Stimulated activated naive CD4-positive, alpha-beta T cell treated with Interleukin-2 at 50 U/mL for 16 hours (primary cell): ENCODE data around the gene HEATR3.
"Not testable (repeated sequence)": the region's sequence is repeated elsewhere in the genome, so short reads cannot be mapped to it uniquely, and the experiment has no call there.

Experiments used
- DNase-seq: peaks from one replicate; lab custom pipeline; 2025; lab: John Stamatoyannopoulos, UW

The HEATR3 gene

DNA sequence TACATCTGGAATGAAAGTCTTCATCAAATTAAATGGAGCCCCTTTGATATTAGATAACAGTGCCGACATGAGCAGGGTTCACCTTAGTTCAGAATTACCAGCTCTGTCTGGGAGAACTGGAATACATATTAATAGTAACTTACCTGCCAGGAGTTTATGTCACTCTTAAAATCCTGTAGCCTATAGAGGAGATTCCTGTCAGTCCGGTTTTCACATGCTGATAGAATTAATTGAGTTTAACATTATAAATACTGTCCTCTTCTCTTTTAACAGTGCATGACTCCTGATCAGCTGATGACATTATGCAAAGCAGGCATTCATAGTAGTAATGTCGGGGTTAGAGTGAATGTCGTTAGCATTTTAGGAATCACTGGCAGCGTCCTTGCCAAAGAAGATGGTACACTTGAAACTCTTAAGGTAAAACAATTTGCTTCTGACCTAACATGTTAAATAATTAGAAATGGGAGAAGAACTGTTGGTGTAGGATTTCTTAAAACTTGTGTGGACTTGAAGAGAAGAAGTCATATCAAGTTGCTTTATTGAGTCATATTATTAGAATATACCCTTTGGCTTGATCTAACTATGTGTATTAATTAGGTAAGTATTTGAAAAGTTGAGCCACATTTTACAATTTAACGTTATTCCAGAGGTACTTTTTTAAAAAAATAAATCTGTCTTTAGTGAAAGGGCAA is 34.3 kb downstream of the HEATR3 start:
- DNase-seq: no peak

DNA sequence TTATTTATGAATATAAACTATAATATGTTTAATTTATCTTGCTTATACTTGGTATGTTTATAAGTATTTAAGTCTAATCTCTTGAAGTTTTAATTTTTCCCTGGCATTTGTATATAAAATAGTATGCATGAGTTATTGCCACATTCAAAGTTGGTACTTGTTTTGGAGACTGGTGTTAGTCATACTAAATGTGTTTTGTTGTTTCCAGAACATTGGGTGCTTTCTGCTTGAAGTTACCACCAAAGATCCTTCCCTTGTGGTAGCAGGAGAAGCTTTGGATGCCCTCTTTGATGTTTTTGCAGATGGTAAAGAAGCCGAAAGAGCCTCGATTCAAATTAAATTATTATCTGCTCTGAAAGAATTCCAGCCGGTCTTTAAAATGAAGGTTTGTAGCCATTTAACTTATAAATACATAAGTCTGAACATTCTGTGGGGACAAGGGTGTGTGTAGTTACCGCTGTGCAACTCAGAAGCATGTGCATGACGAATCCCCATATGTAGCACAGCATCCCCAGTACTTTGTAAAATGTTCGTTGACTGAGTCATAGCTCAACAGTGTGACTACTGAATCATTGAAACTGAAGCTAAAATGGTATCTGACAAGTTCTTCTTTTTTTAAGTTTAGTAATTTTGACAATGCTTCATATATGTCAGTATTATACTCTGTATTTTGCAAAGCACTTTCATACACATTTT is 36.4 kb downstream of the HEATR3 start:
- DNase-seq: no peak

- DNase-seq: no peak
Measured at GRCh38 chr16:50103764-50104163, 38.0 kb downstream of the HEATR3 start.

DNA sequence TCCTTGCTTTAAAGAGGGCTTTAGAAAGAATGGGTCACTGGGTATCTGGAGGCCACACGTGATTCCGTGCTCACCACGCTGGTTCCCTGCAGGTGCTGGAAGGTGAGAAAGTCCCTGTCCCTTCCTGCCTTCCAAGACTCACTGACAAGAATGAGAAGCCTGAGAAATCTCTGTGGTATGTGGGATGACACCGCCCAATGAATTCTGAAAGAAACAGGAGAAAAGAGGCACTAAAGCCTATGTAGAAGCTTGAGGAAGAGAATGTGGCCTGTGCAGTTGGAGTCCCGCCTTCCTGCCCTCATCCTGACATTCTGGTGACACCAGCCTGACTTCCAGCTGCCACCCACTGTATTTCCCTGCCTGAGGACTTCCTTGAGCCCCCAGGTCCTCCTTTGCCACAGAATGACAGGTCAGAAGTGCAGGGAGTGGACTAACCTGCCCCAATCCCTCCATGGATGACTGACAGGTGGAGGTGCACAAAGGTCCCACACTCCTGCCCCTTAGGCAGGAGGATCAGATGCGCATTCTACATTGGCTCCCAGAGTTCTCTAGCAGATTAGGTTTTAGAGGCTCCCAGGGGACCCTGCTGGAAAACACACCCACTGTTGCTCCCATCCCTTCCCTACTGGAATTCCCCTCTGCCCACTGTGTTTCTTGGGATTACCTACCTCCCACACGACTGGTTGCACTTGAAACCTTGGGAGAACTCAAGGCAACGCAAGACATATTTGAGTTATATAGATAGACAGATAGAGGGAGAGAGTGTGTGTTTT is 48.8 kb downstream of the HEATR3 start:
- DNase-seq: no peak

DNA sequence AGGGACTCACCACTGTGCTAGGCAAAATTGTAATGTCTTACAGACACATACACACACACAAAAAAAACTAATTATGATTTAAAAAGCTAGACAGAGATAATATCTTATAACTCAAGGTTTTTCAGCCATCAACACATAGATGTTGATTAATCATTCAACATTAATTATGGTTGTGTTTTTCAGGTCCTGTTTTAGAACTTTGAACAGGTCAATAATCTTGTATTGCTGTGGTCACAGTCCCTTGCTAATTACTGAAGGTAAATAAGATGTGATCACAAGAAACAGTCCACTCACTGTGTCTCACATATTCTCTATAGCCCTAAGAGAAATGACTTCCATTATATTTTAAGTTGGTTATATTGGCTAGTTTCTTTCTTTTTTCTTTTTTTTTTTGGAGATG is 54.9 kb downstream of the HEATR3 start:
- no peak for DNase-seq

GRCh38 chr16:50121278-50121677 is 55.5 kb downstream of the HEATR3 start:
- no peak for DNase-seq

DNA sequence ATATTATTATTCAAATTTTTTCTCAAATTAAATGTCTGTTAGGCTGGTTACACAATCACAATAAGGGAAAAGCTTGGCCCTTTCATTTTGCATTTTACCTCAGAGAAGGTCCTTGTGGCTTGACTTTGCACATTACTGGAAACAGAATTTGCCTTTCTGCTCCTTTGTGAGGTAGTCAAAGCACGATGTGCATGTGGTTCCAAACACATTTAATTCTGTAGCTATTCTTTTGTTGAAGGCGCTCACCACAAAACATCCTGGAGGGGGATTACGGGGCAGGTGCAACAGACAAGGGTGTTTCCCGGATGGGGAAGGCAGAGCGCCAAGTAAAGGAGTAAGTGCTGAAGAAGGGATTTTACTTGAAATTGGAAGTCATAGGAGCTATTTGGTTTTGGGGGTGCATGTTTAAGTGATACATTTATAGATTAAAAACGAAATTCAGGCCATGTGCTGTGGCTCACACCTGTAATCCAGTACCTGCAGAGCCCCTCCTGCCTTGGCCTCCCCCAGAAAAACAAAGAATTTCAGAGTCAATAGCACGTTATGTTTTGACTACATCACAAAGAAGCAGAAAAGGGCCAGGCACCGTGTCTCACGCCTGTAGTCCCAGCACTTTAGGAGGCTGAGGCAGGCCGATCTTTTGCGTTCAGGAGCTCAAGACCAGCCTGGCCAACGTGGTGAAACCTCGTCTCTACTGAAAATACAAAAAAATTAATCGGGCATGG is 56.1 kb downstream of the HEATR3 start:
- no peak for DNase-seq

GRCh38 chr16:50123417-50123816 is 57.6 kb downstream of the HEATR3 start:
- DNase-seq: no peak

DNA sequence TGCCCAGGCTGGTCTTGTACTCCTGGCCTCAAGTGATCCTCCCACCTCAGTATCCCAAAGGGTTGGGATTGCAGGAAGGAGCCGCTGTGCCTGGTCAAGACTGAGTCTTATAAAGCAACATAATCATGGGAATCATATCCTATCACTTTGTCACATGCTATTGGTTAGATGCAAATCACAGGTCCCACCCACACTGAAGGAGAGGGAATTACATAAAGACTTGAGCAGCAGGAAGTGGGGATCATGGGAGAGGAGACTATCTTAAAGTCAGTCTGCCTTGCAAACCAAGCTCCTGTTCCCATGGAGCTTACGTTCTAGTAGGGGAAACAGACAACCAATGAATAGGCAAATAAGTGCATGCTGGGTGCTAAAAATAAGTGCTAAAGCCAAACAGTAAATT is 59.0 kb downstream of the HEATR3 start:
- no peak for DNase-seq

DNA sequence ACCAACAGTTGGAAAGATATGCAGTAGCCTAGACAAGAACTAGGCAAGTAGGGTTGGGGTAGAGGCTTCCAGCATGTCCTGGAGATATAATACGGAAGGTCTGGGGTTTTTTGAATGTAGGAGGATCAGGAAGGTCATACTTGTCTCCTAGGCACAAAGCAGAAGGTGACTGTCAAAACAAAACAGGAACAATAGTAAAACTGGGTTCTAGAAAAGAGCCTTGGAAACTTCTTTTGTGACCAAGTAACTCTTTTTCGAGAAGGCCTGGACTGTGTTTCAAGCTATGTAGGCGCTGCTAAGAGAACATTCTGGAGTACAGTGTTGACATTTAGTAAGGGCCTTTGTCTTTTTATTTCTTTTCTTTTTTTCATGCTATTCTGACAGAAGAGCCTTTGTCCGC is 60.4 kb downstream of the HEATR3 start:
- DNase-seq: no peak

GRCh38 chr16:50132571-50132970 is 66.8 kb downstream of the HEATR3 start:
- not testable (repeated sequence) for DNase-seq

- no peak for DNase-seq
Measured at GRCh38 chr16:50133214-50133613, 67.4 kb downstream of the HEATR3 start.

- no peak for DNase-seq
Measured at GRCh38 chr16:50136399-50136798, 70.6 kb downstream of the HEATR3 start.

DNA sequence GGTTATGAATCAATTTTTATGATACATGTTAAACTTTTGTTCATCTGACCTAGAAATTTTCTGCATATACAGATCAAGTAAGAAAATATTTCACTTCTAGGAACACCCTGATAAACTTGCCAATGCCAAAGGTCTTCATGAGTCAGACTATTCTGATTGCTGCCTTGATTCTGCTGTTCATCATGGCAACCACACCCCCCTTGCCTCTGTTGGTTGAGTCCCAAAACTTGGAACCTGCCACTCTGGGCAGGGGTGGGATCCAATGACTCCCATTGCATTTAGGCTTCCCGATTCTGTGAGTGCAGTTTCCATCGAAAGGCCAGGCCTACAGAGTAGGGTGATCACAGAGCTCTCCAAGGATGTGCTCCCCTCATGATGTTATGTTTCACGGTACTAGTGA is 71.5 kb downstream of the HEATR3 start:
- DNase-seq: no peak

- no peak for DNase-seq
Measured at GRCh38 chr16:50139580-50139979, 73.8 kb downstream of the HEATR3 start.

- DNase-seq: no peak
Measured at GRCh38 chr16:50144211-50144610, 78.4 kb downstream of the HEATR3 start.

GRCh38 chr16:50146479-50147435 is 81.0 kb downstream of the HEATR3 start:
- no peak for DNase-seq

GRCh38 chr16:50151322-50151721 is 85.6 kb downstream of the HEATR3 start:
- no peak for DNase-seq

GRCh38 chr16:50151756-50152155 is 86.0 kb downstream of the HEATR3 start:
- no peak for DNase-seq

- peak; percentile 70 for DNase-seq
Measured at GRCh38 chr16:50152351-50152806, 86.6 kb downstream of the HEATR3 start.
